Adrenal gland (tissue), 12 donors: ENCODE measurements around the gene CC2D1A. TPM values are rescaled to one million over a fixed set of nuclear protein-coding genes. Genes with fewer than 3 reads are reported as not detected.
A peak's percentile ranks its signal among the peaks of the same experiment; 100 is the strongest.

ENCODE experiments used
- DNase-seq, 7 donors: peaks; one replicate each; pipeline ENCODE4 v3.0.0-alpha.2; 2019 to 2020
- H3K27ac ChIP-seq, 5 donors: fragments of 200-600 bp; sonication (generic) in 4 of 5; 1 replicate in 3 of 5; 2 replicates in 2 of 5; pipeline versions ENCODE4 v1.5.1 to v1.8.0; 2016 to 2020; ENCODE audit warnings: mild to moderate bottlenecking in 1 of 5
- H3K27me3 ChIP-seq: fragments of 200-600 bp; 2 replicates; pipeline ENCODE4 v1.8.0; 2021
- H3K36me3 ChIP-seq, 2 donors: fragments of 200-600 bp; replicated peaks in 1 of 2; 1 replicate in 1 of 2; 2 replicates in 1 of 2; pipeline versions ENCODE4 v1.5.1 to v1.8.0; 2018 to 2022
- H3K4me1 ChIP-seq, 2 donors: fragments of 200-600 bp; replicated peaks in 1 of 2; 1 replicate in 1 of 2; 2 replicates in 1 of 2; pipeline versions ENCODE4 v1.5.1 to v1.8.0; 2018 to 2021
- H3K4me3 ChIP-seq, 4 donors: fragments of 200-600 bp; sonication (generic) in 3 of 4; one replicate each; pipeline ENCODE4 v1.5.1; 2016 to 2018
- H3K9me3 ChIP-seq, 3 donors: fragments of 200-600 bp; sonication (generic) in 1 of 3; replicated peaks in 1 of 3; 1 replicate in 2 of 3; 2 replicates in 1 of 3; pipeline versions ENCODE4 v1.5.1 to v1.8.0; 2016 to 2021
- CTCF ChIP-seq, 6 experiments: fragments of 450-650 bp in 4 of 6; fragments of 200-600 bp in 2 of 6; sonication (generic) in 1 of 6; IDR thresholded peaks; 1 replicate in 5 of 6; 2 replicates in 1 of 6; pipeline versions ENCODE4 v1.5.1 to v1.8.0; 2016 to 2021; ENCODE audit warnings: antibody characterized with exemption in 6 of 6, mild to moderate bottlenecking in 2 of 6, moderate library complexity in 1 of 6
- POLR2A ChIP-seq, 2 donors: fragments of 450-650 bp; IDR thresholded peaks; one replicate each; pipeline ENCODE4 v1.6.1; 2017; ENCODE audit warnings: antibody characterized with exemption in 2 of 2, mild to moderate bottlenecking in 2 of 2, moderate library complexity in 1 of 2
- whole genome bisulfite sequencing, 4 donors: extraction: QIAGEN DNeasy Blood & Tissue Kit in 2 of 4; methylation state at CpG; one replicate each; pipeline versions ENCODE4 v1.1.5 to v1.1.7; 2013 to 2017; 5-methylcytosine and 5-hydroxymethylcytosine counted together
- intact Hi-C, 2 donors: fragments of 100-400 bp; cut with DNase I; formaldehyde crosslinking; loops; one replicate each; pipeline versions ENCODE4 v1.14.1 to v1.15.0; 2022 to 2023
- polyA plus RNA-seq, 3 donors: library from polyadenylated mRNA; stranded (reverse); fragments of 200-250 nt in 2 of 3; fragments of 350-450 nt in 1 of 3; fragmentation: Illumina TruSeq in 1 of 3; extraction: RNeasy Lipid Tissue Mini Kit (QIAGEN cat#74804) in 1 of 3; gene quantifications; one replicate each; pipeline ENCODE4 v1.2.3, GENCODE V29; 2013 to 2014
- total RNA-seq, 9 donors: library from RNA; depleted of rRNA in 4 of 9; stranded (reverse); fragments of >200 nt in 4 of 9; fragments of 120-200 nt in 1 of 9; fragmentation: NEBNext Ultra II Directional in 1 of 9; extraction: Animal tissue kit (Norgen Biotek cat#: 25700) in 1 of 9; gene quantifications; one replicate each; pipeline versions ENCODE4 v1.1.0 to v1.2.4, GENCODE V29; 2013 to 2023
- donor health status: healthy with polysubstance abuse.
- donor health status: Bipolar disorder and iron deficiency.
- donor health status: DM: yes; HTN: yes; CAD: no.
- donor health status: DM: no; HTN: no; CAD: no.
- donor health status: DM: no; HTN: no; CAD: no.
- donor health status: DM: yes; HTN: yes; CAD: no.

The CC2D1A gene
- total and polyA plus RNA-seq, 12 donors, result 9.0 to 125 (median 31.1) TPM

DNA sequence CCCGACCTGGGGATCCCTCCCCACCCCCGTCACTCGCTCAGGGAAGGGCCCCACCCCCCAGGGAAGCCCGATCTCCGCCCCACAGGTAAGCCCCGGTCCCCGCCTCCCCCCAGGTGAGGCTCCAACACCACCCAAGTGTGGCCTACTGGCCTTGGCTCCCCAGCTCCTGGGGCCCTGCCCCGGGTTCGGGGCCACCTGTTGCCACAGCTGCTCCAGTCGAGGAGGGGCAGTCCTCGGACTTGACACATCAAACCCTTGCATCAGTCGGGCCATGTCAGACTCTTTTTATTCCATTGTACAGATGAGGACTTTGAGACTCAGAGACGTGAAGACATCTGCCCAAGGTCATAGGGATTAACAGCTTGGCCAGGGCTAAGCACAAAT, 512 bp downstream of the CC2D1A start:
- H3K4me1 ChIP-seq, result peaks cover 10 to 17% of the 10 kb centered on the region in 2 donors
- intact Hi-C loops, result no loop called here
- peak overlapping the region in 1 of 5 donors; percentile 61 for H3K27ac ChIP-seq
- DNase-seq, result no peak
- peak overlapping the region; percentile 34 to 74 (median 50) for H3K4me3 ChIP-seq
- 1 to 3% (median 2%) methylated on average over 7 to 13 of the region's 13 CpGs; no CpG with 5 or more reads in 1 of the 4 donors for WGBS, 4 donors
- no peak for TF ChIP-seq CTCF (IDR thresholded peaks at IDR 0.05)
- TF ChIP-seq POLR2A (IDR thresholded peaks at IDR 0.05), result no peak
- H3K36me3 ChIP-seq, result peaks cover 0 to 5% of the 10 kb centered on the region in 2 donors
- H3K27me3 ChIP-seq, result no peaks in the 10 kb centered on the region
- H3K9me3 ChIP-seq, result no peaks in the 10 kb centered on the region

DNA sequence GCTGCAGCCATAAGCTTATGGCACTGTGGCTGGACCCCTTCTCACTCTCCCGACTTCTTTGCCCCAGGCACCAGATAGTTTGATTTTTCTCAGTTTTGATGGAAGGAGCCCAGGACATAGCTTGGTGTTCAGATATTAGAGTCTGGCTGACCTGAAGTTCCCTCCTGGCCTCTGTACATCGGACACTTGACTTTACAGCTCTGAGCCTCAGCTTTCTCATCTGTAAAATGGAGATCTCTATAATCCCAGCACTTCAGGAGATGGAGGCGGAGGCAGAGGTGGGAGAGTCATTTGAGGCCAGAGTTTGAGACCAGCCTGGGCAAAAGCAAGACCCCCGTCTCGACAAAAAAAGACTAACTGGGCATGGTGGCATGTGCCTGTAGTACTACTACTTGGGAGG, 909 bp downstream of the CC2D1A start:
- Histone ChIP-seq H3K27ac (no peak overlapping the region), H3K9me3 (no peaks in the 10 kb centered on the region), H3K4me1 (peaks cover 10 to 17% of the 10 kb centered on the region in 2 donors), H3K4me3 (peak overlapping the region in 1 of 4 donors; percentile 74), H3K36me3 (peaks cover 0 to 5% of the 10 kb centered on the region in 2 donors), H3K27me3 (no peaks in the 10 kb centered on the region)
- 93 to 100% (median 96%) methylated on average over 5 of the region's 5 CpGs for WGBS, 4 donors
- TF ChIP-seq POLR2A (IDR thresholded peaks at IDR 0.05), result no peak
- no peak for TF ChIP-seq CTCF (IDR thresholded peaks at IDR 0.05)
- DNase-seq, result no peak
- intact Hi-C loops, result no loop called here

DNA sequence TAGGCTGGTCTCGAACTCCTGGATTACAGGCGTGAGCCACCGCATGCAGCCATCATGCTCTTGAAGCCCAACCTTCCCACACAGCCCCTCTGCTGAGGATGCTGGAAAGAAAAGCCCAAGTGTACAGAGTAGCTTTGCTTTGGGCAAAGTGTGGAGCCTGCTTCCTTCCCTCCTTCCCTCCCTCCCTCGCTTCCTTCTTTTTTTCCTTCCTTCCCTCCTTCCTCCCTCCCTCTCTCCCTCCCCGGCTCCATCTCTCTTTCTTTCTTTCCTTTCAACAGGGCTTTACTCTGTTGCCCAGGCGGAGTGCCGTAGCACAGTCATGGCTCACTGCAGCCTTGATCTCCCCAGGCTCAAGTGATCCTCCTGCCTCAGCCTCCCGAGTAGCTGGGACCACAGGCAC, 2.7 kb downstream of the CC2D1A start:
- TF ChIP-seq CTCF (IDR thresholded peaks at IDR 0.05), result no peak
- no peak for TF ChIP-seq POLR2A (IDR thresholded peaks at IDR 0.05)
- WGBS, 4 donors, result 90 to 93% (median 93%) methylated on average over 8 of the region's 8 CpGs
- Histone ChIP-seq H3K27ac (no peak overlapping the region), H3K4me3 (no peak overlapping the region), H3K36me3 (peaks cover 0 to 21% of the 10 kb centered on the region in 2 donors), H3K9me3 (no peaks in the 10 kb centered on the region), H3K27me3 (no peaks in the 10 kb centered on the region), H3K4me1 (peaks cover 10 to 17% of the 10 kb centered on the region in 2 donors)
- intact Hi-C loops, result no loop called here
- no peak for DNase-seq

DNA sequence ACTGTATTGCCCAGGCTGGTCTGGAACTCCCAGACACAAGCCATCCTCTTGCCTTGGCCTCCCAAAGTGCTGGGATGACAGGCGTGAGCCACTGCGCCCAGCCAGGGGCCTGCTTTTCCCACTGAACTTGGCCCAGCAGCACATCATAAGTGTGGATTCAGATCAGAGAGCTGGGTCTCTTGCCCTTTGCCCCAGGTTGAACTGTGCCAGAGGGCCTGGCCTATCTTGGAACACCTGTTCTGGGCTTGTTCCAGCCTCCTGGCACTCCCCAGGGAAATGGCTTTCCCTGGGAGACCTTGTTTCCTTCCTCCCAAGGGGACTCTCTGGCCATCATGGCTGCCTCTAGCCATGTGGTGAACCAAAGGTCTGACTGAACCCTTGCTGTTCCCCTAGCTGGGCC, 3.4 kb downstream of the CC2D1A start:
- TF ChIP-seq POLR2A (IDR thresholded peaks at IDR 0.05) (no peak), CTCF (IDR thresholded peaks at IDR 0.05) (no peak)
- Histone ChIP-seq H3K27ac (no peak overlapping the region), H3K4me3 (no peak overlapping the region), H3K36me3 (peaks cover 0 to 29% of the 10 kb centered on the region in 2 donors), H3K9me3 (no peaks in the 10 kb centered on the region), H3K4me1 (peaks cover 10 to 17% of the 10 kb centered on the region in 2 donors), H3K27me3 (no peaks in the 10 kb centered on the region)
- 80 to 100% (median 97%) methylated on average over 1 to 2 of the region's 2 CpGs for WGBS, 4 donors
- intact Hi-C loops, result no loop called here
- DNase-seq, result no peak
